Coronary artery (tissue), 2 donors: Measurements from ENCODE around the gene FAM237A.

Experiments
- DNase-seq: peaks from one replicate; pipeline ENCODE4 v3.0.0-alpha.2; 2017; ENCODE audit warnings: low spot score
- H3K27ac ChIP-seq, 2 donors: fragments of 200-600 bp; sonication (generic); one replicate each; pipeline ENCODE4 v1.5.1; 2016 to 2019
- H3K4me3 ChIP-seq: fragments of 200-600 bp; sonication (generic); 2 replicates; pipeline ENCODE4 v1.5.1; 2016; ENCODE audit warnings: mild to moderate bottlenecking, moderate library complexity
- TF ChIP-seq, protein P1 (sequence below): fragments of 200-600 bp; sonication (generic); IDR thresholded peaks from one replicate; pipeline ENCODE4 v1.5.1; 2019; ENCODE audit warnings: antibody characterized with exemption

FAM237A gene

DNA sequence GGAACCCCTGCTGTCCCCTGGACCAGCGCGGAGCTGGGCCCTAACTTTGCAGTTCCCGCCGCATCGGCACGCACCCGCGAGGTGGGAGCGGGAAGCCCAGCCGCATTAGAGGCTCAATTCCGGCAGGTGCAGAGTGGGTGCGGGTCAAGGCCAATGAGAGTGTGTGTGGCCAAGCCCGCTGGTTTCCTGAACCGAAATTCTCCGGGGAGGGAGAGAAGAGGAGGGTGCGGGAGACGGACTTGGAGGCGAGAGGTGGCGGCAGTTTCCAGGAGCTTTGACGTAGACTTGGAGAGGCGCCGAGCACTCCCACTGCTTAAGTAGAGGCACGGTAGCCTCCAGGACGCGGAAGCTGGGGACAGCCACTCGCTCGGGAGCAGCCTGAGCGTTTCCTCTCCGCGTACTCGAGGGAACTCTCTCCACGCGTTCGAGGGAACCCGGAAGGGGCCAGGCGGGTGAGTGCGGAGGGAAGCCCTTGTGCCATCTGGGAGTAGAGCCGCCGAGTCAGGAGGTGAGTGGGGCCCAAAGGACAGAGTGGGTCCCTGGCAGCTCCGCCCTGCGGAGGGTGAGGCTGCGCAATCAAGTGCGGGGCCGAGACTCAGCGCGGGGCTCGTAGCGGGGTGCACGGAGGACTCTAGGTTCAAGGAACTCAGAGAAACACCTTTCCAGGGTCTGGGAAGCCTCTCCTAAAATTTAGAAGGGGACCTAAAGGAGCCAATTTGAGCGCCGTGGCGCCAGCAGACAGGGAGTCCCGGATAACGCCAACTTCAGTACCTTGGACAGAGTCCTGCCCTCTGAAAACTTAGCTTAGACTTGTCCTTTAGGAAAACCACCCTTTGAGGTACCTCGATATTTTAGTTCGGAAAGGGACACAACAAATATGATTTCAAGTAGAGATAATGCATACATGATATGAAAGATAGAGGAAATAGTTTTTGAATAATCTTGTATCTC is at the start of gene FAM237A:
FAM237A (plus strand) TSS at position 413 of the 951 bp plus-strand sequence. CDS start 1,750 bp downstream, outside the sequence.
- no peak for DNase-seq
- no peak within 1 kb of the TSS for H3K4me3 ChIP-seq

DNA sequence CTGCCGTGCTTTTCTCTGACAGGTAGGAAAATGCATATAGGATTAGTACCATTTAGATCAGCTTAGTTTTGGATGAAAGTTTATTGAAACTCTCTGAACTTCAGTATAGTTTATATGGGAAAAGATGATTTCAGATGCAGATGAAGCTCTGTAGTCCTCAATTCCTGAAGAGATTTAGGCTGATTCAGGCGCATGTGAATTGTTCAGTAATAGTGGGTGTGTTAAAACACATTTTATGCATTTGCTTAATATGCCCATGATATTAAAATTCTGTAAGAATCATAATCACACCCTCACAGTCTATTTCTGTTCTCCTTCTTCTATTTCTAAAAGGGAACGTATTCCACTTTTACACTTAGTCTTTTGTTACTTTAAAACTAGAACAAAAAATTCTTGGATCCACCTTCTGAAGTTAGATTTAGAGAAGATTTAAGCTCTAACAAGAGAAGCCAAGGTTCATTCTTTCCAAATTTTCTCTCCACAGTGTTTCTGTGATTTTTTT is 44.5 kb upstream of the FAM237A start:
- no peak overlapping the region for H3K27ac ChIP-seq
- TF ChIP-seq, protein P1, sequence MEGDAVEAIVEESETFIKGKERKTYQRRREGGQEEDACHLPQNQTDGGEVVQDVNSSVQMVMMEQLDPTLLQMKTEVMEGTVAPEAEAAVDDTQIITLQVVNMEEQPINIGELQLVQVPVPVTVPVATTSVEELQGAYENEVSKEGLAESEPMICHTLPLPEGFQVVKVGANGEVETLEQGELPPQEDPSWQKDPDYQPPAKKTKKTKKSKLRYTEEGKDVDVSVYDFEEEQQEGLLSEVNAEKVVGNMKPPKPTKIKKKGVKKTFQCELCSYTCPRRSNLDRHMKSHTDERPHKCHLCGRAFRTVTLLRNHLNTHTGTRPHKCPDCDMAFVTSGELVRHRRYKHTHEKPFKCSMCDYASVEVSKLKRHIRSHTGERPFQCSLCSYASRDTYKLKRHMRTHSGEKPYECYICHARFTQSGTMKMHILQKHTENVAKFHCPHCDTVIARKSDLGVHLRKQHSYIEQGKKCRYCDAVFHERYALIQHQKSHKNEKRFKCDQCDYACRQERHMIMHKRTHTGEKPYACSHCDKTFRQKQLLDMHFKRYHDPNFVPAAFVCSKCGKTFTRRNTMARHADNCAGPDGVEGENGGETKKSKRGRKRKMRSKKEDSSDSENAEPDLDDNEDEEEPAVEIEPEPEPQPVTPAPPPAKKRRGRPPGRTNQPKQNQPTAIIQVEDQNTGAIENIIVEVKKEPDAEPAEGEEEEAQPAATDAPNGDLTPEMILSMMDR = no peak
- no peak for DNase-seq

More for the DNA sequence above, at the start of gene FAM237A:
- no peak within 1 kb of the TSS for H3K27ac ChIP-seq
- TF ChIP-seq, protein P1 = no peak

DNA sequence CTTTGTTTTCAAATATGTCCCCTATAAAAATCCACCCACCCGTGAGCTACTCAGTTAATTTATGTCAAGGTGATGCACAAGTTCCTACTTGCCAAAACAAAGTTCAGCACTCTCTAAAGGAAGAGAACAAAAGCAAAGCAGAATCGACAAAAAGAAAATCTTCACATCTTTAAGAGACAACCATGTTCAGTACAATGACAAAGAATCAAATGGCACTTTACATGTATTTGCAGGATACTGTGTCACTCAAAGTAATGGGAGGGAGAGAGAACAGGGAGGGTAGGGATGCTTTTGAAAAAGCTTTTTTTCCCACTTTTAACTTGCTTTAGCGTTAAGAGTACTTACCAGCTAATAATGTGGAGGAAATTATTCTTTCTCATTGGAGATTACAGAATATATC is 39.0 kb upstream of the FAM237A start:
- Histone ChIP-seq H3K4me3 (no peak overlapping the region), H3K27ac (no peak overlapping the region)
- TF ChIP-seq, protein P1 = no peak
- DNase-seq = no peak

More for the DNA sequence above, 44.5 kb upstream of the FAM237A start:
- no peak overlapping the region for H3K4me3 ChIP-seq

DNA sequence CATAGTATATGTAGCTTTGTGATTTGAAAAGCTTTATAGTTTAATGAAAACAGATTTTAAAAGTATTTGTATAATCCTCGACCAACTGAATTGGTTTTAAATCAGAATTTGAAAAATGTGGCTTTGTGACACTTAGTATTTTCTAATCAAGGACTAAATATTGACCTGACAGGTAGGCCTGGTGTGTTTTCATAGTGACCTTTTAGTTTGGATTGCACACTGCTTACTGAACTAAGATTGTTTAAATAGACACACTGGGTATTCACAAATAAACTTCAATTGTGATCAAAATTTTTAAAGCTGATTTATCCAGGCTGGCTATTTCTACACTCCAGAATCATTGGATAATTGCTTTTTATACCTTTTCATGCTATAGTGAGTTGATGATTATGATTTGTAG is 31.8 kb upstream of the FAM237A start:
- no peak for DNase-seq
- Histone ChIP-seq H3K4me3 (no peak overlapping the region), H3K27ac (no peak overlapping the region)
- TF ChIP-seq, protein P1 = no peak

DNA sequence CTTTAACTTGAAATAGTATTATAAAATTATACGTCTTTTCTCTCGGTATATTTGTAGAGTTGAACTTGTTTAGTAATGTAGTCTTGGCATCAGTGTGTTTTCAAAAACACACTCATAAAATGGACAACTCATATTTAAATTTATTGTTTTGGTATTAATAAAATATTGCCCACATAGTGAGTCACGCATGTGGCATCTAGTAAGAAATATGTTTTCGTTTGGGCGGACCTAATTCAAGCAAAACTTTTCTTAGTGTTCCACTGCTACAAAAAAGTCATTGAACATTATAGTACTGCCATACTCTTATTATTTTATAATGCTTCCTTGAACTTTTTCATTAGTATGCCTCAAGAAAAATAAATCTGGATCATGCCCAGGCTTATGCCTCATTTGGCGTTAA is 31.1 kb upstream of the FAM237A start:
- H3K27ac ChIP-seq = no peak overlapping the region
- no peak overlapping the region for H3K4me3 ChIP-seq
- TF ChIP-seq, protein P1 = no peak
- DNase-seq = no peak

DNA sequence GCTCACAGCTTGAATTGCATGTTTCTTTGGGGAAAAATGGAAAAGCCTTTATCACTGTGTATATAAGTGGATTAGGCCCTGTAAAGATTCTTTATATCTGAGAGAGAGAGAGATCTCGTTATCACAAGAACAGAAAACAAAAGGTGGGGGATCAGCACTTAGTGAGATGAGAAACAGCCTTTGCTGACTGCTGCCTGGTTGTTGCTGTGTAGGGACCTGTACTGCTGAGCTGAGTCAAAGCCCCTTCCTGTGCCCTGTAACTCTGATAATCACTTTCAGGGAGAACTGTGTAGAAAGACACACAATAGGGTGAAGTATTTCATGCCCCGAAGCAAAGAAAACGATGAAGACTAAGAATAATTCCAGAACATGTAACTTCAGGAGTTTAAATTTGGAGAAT is 30.6 kb upstream of the FAM237A start:
- Histone ChIP-seq H3K4me3 (no peak overlapping the region), H3K27ac (no peak overlapping the region)
- TF ChIP-seq, protein P1 = no peak

More for the DNA sequence above, 30.6 kb upstream of the FAM237A start:
- no peak for DNase-seq
